KBM-7 (cell line): Measurements from ENCODE around the gene STARD3NL.
A peak's percentile ranks its signal among the peaks of the same experiment; 100 is the strongest.
"Not testable (repeated sequence)": the region's sequence is repeated elsewhere in the genome, so short reads cannot be mapped to it uniquely, and the experiment has no call there.

Experiments used
- DNase-seq: peaks from one replicate; pipeline ENCODE4 v3.0.0-alpha.2; 2015
- in situ Hi-C: fragments of 300-500 bp; cut with MboI; formaldehyde crosslinking; loops from 2 replicates; pipeline ENCODE4 v1.14.3; 2020; ENCODE audit warnings: low sequenced_read_pairs, low pct_unique_long_range_greater_than_20kb, mixed read lengths

The STARD3NL gene

GRCh38 chr7:38215115-38215514 lies 37.1 kb downstream of the STARD3NL start:
- DNase-seq, result no peak
- in situ Hi-C loops, result loop anchor here (10.0 to 25.0 kb wide), 2 partner anchors 110 to 303 kb away; partner anchors contain the start of genes EPDR1 and SFRP4

DNA sequence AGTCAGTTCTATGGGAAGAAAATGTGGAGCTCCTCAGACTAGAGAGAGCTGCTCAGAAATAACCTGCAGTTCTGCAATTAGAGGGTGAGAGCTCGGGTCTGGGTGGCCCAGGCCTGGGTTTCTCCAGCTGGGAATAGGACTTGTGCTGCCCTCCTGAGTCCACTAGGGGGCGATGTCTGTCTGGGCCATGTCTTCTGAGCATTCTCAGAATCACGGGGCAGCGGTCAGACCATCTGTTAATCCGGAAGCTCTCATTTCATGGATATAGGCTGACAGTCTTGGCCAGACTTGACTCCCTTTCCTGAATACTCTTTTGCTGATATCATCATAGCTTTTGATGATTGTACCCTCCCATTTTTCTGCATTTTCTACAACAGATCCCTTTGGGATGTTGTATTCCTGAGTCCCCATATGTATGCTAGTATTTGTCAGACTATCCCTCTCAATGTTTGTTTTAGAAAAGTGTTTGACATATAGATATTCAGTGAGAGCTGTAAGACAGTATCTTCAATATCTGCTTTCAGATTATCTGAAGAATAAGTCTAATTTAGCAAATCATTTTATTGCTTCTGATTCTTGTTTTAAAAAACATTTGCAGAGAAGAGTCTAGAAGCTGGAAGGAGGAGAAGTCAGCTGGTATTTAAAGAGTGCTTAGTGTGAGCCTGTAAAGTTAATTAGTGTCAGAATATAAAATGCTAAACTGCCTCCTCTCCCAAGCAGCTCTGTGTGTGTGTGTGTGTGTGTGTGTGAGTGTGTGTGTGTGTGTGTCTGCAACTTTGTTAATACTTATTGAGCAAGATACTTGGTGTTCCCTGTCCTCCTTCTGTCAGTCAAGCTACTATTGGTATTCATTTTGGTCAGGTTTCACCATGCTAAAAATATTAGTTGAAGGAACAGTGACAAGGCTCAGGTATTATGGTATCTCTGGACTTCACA lies 38.0 kb downstream of the STARD3NL start:
- in situ Hi-C loops, result loop anchor here (10.0 to 25.0 kb wide), 2 partner anchors 111 to 304 kb away; partner anchors contain the start of genes EPDR1 and SFRP4
- peak; percentile 96 for DNase-seq

GRCh38 chr7:38217672-38218071 lies 39.6 kb downstream of the STARD3NL start:
- no peak for DNase-seq
- in situ Hi-C loops, result loop anchor here (10.0 to 25.0 kb wide), 2 partner anchors 113 to 305 kb away; partner anchors contain the start of genes EPDR1 and SFRP4

DNA sequence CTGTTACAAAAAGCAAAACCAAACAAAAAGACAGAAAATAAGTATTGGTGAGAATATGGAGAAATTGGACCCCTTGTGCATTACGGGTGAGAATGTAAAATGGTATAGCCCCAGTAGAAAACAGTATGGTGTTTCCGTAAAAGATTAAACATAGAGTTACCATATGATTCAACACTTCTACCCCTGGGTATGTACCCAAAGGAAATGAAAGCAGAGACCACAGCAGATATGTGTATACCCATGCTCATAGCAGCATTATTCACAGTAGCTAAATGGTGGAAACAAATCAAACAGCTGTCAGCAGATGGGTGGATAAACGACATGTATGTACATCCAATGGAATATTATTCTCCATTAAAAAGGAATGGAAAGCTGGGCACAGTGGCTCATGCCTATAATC lies 42.4 kb downstream of the STARD3NL start:
- in situ Hi-C loops, result loop anchor here (25.0 kb wide), 1 partner anchor 308 kb away; the partner anchor contains the start of genes EPDR1 and SFRP4
- DNase-seq, result no peak

GRCh38 chr7:38222481-38223096 lies 44.5 kb downstream of the STARD3NL start:
- DNase-seq, result peak; percentile 75
- in situ Hi-C loops, result loop anchor here (25.0 kb wide), 1 partner anchor 310 kb away; the partner anchor contains the start of genes EPDR1 and SFRP4

GRCh38 chr7:38223306-38223705 lies 45.3 kb downstream of the STARD3NL start:
- DNase-seq, result peak; percentile 53
- in situ Hi-C loops, result loop anchor here (25.0 kb wide), 1 partner anchor 311 kb away; the partner anchor contains the start of genes EPDR1 and SFRP4

- in situ Hi-C loops, result loop anchor here (25.0 kb wide), 1 partner anchor 312 kb away; the partner anchor contains the start of genes EPDR1 and SFRP4
Measured at GRCh38 chr7:38224392-38224791, 46.3 kb downstream of the STARD3NL start.

DNA sequence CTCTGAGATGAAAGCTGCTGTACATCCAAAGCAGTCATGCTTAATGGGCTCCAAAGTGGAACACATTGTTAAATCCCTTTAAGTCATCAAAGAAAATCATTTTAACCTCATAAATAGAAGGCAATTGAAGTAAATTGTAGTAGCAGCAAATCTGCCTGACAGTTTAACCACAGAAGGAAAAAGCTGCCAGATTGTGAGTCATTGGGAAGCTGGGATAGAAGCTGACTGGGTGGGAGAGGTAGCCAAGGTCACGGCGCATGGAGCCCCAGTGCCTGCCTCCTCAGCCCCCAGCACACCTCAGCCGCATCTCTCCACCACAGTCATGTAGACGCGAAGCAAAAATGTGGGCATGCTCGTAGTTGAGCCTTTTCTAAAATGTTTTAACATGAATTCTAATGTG lies 51.3 kb downstream of the STARD3NL start:
- in situ Hi-C loops, result no loop called here
- DNase-seq, result peak; percentile 68

More at GRCh38 chr7:38224392-38224791, 46.3 kb downstream of the STARD3NL start:
- DNase-seq, result no peak

- in situ Hi-C loops, result no loop called here
Measured at GRCh38 chr7:38229884-38230642, 52.0 kb downstream of the STARD3NL start.

GRCh38 chr7:38232502-38233366 lies 54.7 kb downstream of the STARD3NL start:
- peak; percentile 99 for DNase-seq
- in situ Hi-C loops, result no loop called here

More at GRCh38 chr7:38229884-38230642, 52.0 kb downstream of the STARD3NL start:
- no peak for DNase-seq

GRCh38 chr7:38234759-38235158 lies 56.7 kb downstream of the STARD3NL start:
- in situ Hi-C loops, DNase-seq: not testable (repeated sequence)

- no peak for DNase-seq
- in situ Hi-C loops, result no loop called here
Measured at GRCh38 chr7:38235606-38236005, 57.6 kb downstream of the STARD3NL start.

DNA sequence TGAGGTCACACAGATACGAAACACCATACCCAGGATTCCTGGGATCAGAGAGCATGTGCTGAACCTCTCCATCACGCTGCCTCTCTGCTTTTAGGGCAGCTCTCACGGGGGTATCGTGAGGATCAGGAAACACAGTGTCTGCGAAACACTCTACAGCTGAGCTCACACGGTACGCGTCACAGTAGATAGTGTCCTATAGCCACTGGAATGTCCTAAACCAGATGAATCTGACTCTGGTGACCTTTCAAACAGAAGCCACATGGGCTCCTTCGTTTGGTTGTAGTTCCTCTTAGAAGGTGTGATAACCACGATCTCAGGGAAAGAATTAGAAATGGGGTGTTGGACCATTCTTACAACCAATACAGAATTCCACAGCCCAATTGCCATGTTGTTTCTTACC lies 61.1 kb downstream of the STARD3NL start:
- DNase-seq, in situ Hi-C loops: not testable (repeated sequence)

GRCh38 chr7:38241071-38241470 lies 63.0 kb downstream of the STARD3NL start:
- in situ Hi-C loops, result no loop called here
- DNase-seq, result no peak

- DNase-seq, result no peak
Measured at GRCh38 chr7:38242814-38243213, 64.8 kb downstream of the STARD3NL start.

GRCh38 chr7:38243345-38243744 lies 65.3 kb downstream of the STARD3NL start:
- in situ Hi-C loops, result not testable (repeated sequence)
- peak; percentile 38 for DNase-seq

More at GRCh38 chr7:38242814-38243213, 64.8 kb downstream of the STARD3NL start:
- in situ Hi-C loops, result no loop called here

GRCh38 chr7:38244516-38244915 lies 66.5 kb downstream of the STARD3NL start:
- in situ Hi-C loops, result no loop called here
- no peak for DNase-seq

DNA sequence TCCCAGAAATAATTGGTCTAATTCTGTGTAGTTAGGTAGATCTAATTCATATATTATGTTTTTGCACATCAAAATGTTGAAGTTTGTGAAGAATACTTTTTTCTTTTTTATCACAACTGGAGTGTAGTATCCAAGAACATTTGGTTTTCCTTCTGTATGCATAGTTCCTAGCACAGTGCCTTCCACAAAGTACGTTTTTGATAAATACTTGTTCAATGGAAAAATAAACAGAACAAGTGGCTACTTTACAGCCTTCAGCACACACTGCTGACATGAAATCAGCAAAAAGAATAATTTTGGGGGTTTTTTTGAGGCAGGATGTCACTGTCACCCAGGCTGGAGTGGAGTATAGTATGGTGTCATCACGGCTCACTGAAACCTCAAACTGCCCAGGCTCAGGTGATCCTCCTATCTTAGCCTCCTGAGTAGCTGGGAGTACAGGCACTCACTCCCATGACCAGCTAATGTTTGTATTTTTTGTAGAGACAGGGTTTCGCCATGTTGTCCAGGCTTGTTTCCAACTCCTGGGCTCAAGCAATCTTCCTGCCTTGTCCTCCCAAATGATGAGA lies 67.4 kb downstream of the STARD3NL start:
- in situ Hi-C loops, result no loop called here
- no peak for DNase-seq
